WTC11 (cell line): ENCODE measurements around the gene HJURP.

Experiments
- CBFB ChIP-seq: sonication (generic); formaldehyde crosslinking; IDR thresholded peaks from 2 replicates; pipeline ENCODE4 v1.8.1; 2022; ENCODE audit warnings: mild to moderate bottlenecking, low read depth, missing genetic modification reagents
- CREM ChIP-seq: sonication (generic); formaldehyde crosslinking; IDR thresholded peaks from 2 replicates; pipeline ENCODE4 v1.8.1; 2022; ENCODE audit warnings: mild to moderate bottlenecking, missing genetic modification reagents, moderate library complexity
- CTCF ChIP-seq: fragments of 200-600 bp; IDR thresholded peaks from 2 replicates; pipeline ENCODE4 v1.8.0; 2022; ENCODE audit warnings: antibody characterized with exemption
- ELF4 ChIP-seq: sonication (generic); formaldehyde crosslinking; IDR thresholded peaks from 2 replicates; pipeline ENCODE4 v1.8.1; 2022; ENCODE audit warnings: low read depth, mild to moderate bottlenecking, moderate library complexity, missing genetic modification reagents
- ESRRA ChIP-seq: sonication (generic); formaldehyde crosslinking; IDR thresholded peaks from 2 replicates; pipeline ENCODE4 v1.8.1; 2022; ENCODE audit warnings: mild to moderate bottlenecking, missing genetic modification reagents, borderline replicate concordance
- ETV6 ChIP-seq: sonication (generic); formaldehyde crosslinking; IDR thresholded peaks from 2 replicates; pipeline ENCODE4 v1.8.1; 2022; ENCODE audit warnings: mild to moderate bottlenecking, missing genetic modification reagents
- JUN ChIP-seq: sonication (generic); formaldehyde crosslinking; IDR thresholded peaks from 2 replicates; pipeline ENCODE4 v1.8.0; 2023; ENCODE audit warnings: mild to moderate bottlenecking, missing genetic modification reagents
- SMAD3 ChIP-seq: sonication (generic); formaldehyde crosslinking; IDR thresholded peaks from 2 replicates; pipeline ENCODE4 v1.8.0; 2022; ENCODE audit warnings: missing genetic modification reagents, mild to moderate bottlenecking, borderline replicate concordance
- SMAD4 ChIP-seq: sonication (generic); formaldehyde crosslinking; IDR thresholded peaks from 2 replicates; pipeline ENCODE4 v1.8.0; 2022; ENCODE audit warnings: mild to moderate bottlenecking, missing genetic modification reagents
- SP1 ChIP-seq: sonication (generic); formaldehyde crosslinking; conservative IDR thresholded peaks from 2 replicates; pipeline ENCODE4 v1.8.1; 2022; ENCODE audit warnings: missing genetic modification reagents
- TCF7 ChIP-seq: sonication (generic); formaldehyde crosslinking; IDR thresholded peaks from 2 replicates; pipeline ENCODE4 v1.8.0; 2022; ENCODE audit warnings: mild to moderate bottlenecking, low read depth, missing genetic modification reagents, moderate library complexity
- TEAD4 ChIP-seq: sonication (generic); formaldehyde crosslinking; IDR thresholded peaks from 2 replicates; pipeline ENCODE4 v1.8.0; 2022; ENCODE audit warnings: mild to moderate bottlenecking, missing genetic modification reagents
- TF ChIP-seq, protein P1 (sequence below): sonication (generic); formaldehyde crosslinking; IDR thresholded peaks from 2 replicates; pipeline ENCODE4 v1.8.0; 2023; ENCODE audit warnings: mild to moderate bottlenecking, missing genetic modification reagents

DNA sequence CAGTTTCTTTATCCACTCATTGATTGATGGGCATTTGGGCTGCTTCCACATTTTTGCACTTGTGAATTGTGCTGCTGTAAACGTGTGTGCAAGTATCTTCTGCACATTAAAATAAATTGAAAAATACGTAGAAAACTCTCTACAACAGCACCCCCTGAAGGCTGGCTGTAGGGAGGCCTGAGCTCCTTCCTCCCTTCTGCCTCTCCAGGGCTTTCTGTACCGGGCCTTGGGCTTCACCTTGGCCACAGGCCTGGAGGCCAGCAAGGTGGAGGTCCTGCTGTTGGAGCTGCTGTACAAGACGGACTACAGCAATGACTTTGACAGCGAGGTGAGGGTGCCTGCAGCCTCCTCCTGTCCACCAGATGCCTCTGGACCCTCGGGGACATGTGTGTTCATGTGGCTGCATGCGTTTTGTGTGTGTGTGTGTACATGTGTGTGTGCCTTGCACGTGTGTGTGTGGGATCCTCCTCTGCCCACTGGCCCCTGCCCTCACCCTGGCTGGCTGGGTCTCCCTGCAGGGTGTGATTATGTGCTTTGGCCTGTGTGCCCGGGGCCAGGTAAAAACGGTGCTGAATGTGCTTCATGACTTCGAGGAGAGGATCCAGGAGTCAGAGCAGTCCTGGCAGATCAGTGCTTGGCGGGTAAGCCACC is 47.0 kb downstream of the HJURP start:
- TF ChIP-seq CTCF = no peak
- TF ChIP-seq SP1 (CRISPR knock-in tag) = no peak
- TF ChIP-seq CREM (CRISPR knock-in tag) = no peak
- TF ChIP-seq TCF7 (CRISPR knock-in tag) = no peak
- no peak for TF ChIP-seq ESRRA (CRISPR knock-in tag)
- TF ChIP-seq ELF4 = no peak
- TF ChIP-seq SMAD4 = no peak
- TF ChIP-seq, protein P1, sequence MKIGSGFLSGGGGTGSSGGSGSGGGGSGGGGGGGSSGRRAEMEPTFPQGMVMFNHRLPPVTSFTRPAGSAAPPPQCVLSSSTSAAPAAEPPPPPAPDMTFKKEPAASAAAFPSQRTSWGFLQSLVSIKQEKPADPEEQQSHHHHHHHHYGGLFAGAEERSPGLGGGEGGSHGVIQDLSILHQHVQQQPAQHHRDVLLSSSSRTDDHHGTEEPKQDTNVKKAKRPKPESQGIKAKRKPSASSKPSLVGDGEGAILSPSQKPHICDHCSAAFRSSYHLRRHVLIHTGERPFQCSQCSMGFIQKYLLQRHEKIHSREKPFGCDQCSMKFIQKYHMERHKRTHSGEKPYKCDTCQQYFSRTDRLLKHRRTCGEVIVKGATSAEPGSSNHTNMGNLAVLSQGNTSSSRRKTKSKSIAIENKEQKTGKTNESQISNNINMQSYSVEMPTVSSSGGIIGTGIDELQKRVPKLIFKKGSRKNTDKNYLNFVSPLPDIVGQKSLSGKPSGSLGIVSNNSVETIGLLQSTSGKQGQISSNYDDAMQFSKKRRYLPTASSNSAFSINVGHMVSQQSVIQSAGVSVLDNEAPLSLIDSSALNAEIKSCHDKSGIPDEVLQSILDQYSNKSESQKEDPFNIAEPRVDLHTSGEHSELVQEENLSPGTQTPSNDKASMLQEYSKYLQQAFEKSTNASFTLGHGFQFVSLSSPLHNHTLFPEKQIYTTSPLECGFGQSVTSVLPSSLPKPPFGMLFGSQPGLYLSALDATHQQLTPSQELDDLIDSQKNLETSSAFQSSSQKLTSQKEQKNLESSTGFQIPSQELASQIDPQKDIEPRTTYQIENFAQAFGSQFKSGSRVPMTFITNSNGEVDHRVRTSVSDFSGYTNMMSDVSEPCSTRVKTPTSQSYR (CRISPR knock-in tag) = no peak
- TF ChIP-seq TEAD4 (CRISPR knock-in tag) = no peak
- TF ChIP-seq CBFB (CRISPR knock-in tag) = no peak
- TF ChIP-seq ETV6 (CRISPR knock-in tag) = no peak
- no peak for TF ChIP-seq SMAD3 (CRISPR knock-in tag)
- TF ChIP-seq JUN (CRISPR knock-in tag) = no peak
